H1 (cell line): ENCODE measurements around the gene RCSD1. TPM values are rescaled to one million over a fixed set of nuclear protein-coding genes. Genes with fewer than 3 reads are reported as not detected.

Experiments used
- GABPA ChIP-seq: IDR thresholded peaks from 2 replicates; pipeline ENCODE4 v1.6.1; 2011; ENCODE audit warnings: mild to moderate bottlenecking, low read length, moderate library complexity, borderline replicate concordance; ENCODE audit not compliant: insufficient read depth
- NRF1 ChIP-seq: IDR thresholded peaks from 2 replicates; pipeline ENCODE4 v1.6.1; 2011; ENCODE audit warnings: mild to moderate bottlenecking, low read depth, low read length, improper control_type of control experiment
- TEAD4 ChIP-seq: IDR thresholded peaks from 2 replicates; pipeline ENCODE4 v1.6.1; 2012; ENCODE audit warnings: low read depth, low read length, inconsistent platforms, mixed read lengths
- polyA plus RNA-seq, 7 experiments: library from polyadenylated mRNA; depleted of rRNA in 3 of 7; stranded (reverse) in 5 of 7; unstranded in 2 of 7; fragments of >200 nt in 5 of 7; fragments of 200-250 nt in 2 of 7; gene quantifications; 1 replicate in 5 of 7; 2 replicates in 1 of 7; 4 replicates in 1 of 7; pipeline versions ENCODE4 v1.2.1 to v1.2.3, GENCODE V29; 2011 to 2013; ENCODE audit warnings: missing spikeins in 2 of 7, mixed read lengths in 2 of 7
- total RNA-seq: library from RNA; stranded (reverse); fragmentation: NEBNext Ultra II Directional; extraction: Animal tissue kit (Norgen Biotek cat#: 25700); gene quantifications from 2 replicates; pipeline ENCODE4 v1.2.1, GENCODE V29; 2021
- TF ChIP-seq, protein P1 (sequence below): IDR thresholded peaks from 2 replicates; pipeline ENCODE4 v1.6.1; 2012; ENCODE audit warnings: inconsistent platforms

The RCSD1 gene
- total and polyA plus RNA-seq, 2 of the 8 experiments (the other 6 are each of a cell fraction or from before 2014, with no cell fraction given): 0.47 to 0.69 TPM

DNA sequence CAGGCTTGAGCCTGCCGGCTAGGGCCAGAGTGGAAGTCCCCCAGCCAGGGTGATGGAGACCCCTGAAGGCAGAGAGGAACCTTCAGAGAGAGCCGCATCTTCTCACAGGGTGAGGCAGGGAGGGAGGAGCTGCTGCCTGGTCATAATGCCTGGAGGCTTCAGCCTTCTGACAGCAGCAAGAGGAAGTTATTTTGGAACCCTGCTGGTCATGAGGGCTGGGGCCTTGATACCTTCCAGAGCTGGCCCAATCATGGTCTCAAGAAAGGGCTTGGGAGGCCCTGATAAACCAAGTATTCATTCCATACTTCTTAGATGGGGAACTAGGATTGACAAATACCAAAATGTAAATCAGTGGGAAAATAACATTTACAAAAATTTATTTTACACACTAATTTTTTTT lies 65.1 kb downstream of the RCSD1 start (continued):
- TF ChIP-seq, protein P1, sequence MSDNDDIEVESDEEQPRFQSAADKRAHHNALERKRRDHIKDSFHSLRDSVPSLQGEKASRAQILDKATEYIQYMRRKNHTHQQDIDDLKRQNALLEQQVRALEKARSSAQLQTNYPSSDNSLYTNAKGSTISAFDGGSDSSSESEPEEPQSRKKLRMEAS: no peak
- TF ChIP-seq NRF1 (no peak), TEAD4 (no peak), GABPA (no peak)
